H9 (cell line): Measurements from ENCODE around the gene GSN. TPM values are rescaled to one million over a fixed set of nuclear protein-coding genes. Genes with fewer than 3 reads are reported as not detected.

ENCODE experiments used
- DNase-seq: peaks from one replicate; pipeline ENCODE4 v3.0.0-alpha.2; 2017
- H2AFZ ChIP-seq: one replicate; pipeline ENCODE4 v1.6.1; 2013; ENCODE audit warnings: mild to moderate bottlenecking, low read length, control low read depth, moderate library complexity
- H2AK5ac ChIP-seq: 2 replicates; pipeline ENCODE4 v1.6.1; 2013; ENCODE audit warnings: low read length, control low read depth, mixed read lengths; ENCODE audit not compliant: insufficient read length
- H2BK120ac ChIP-seq: one replicate; pipeline ENCODE4 v1.6.1; 2013; ENCODE audit warnings: low read depth, mild to moderate bottlenecking, low read length, control low read depth, inconsistent platforms; ENCODE audit not compliant: poor library complexity, severe bottlenecking
- H2BK12ac ChIP-seq: 2 replicates; pipeline ENCODE4 v1.6.1; 2013; ENCODE audit warnings: low read length, control low read depth, mixed read lengths, low read depth; ENCODE audit not compliant: insufficient read length
- H2BK15ac ChIP-seq: 2 replicates; pipeline ENCODE4 v1.6.1; 2013; ENCODE audit warnings: low read depth, low read length, control low read depth
- H2BK20ac ChIP-seq: one replicate; pipeline ENCODE4 v1.6.1; 2013; ENCODE audit warnings: low read depth, mild to moderate bottlenecking, low read length, control low read depth, inconsistent platforms; ENCODE audit not compliant: poor library complexity, severe bottlenecking
- H2BK5ac ChIP-seq: 2 replicates; pipeline ENCODE4 v1.6.1; 2013; ENCODE audit warnings: low read length, control low read depth, mixed read lengths; ENCODE audit not compliant: insufficient read length
- H3K14ac ChIP-seq: 2 replicates; pipeline ENCODE4 v1.6.1; 2013; ENCODE audit warnings: low read length, control low read depth; ENCODE audit not compliant: insufficient read depth
- H3K18ac ChIP-seq: 2 replicates; pipeline ENCODE4 v1.6.1; 2013; ENCODE audit warnings: low read depth, mild to moderate bottlenecking, mixed read lengths, low read length, control low read depth; ENCODE audit not compliant: insufficient read length
- H3K23ac ChIP-seq: 2 replicates; pipeline ENCODE4 v1.6.1; 2013; ENCODE audit warnings: low read length, control low read depth, mixed read lengths, low read depth; ENCODE audit not compliant: insufficient read length
- H3K23me2 ChIP-seq: 2 replicates; pipeline ENCODE4 v1.6.1; 2013; ENCODE audit warnings: low read depth, mild to moderate bottlenecking, mixed read lengths, low read length, control low read depth; ENCODE audit not compliant: insufficient read length, poor library complexity, severe bottlenecking
- H3K27ac ChIP-seq: 2 replicates; pipeline ENCODE4 v1.5.1; 2013; ENCODE audit warnings: low read length, control low read depth, mixed read lengths, low read depth; ENCODE audit not compliant: insufficient read length
- H3K27me3 ChIP-seq: 2 replicates; pipeline ENCODE4 v1.6.1; 2013; ENCODE audit warnings: low read length, control low read depth, inconsistent platforms; ENCODE audit not compliant: insufficient read depth
- H3K4ac ChIP-seq: 2 replicates; pipeline ENCODE4 v1.6.1; 2013; ENCODE audit warnings: low read depth, mild to moderate bottlenecking, control low read depth, inconsistent platforms, low read length, moderate library complexity
- H3K4me1 ChIP-seq: 2 replicates; pipeline ENCODE4 v1.6.1; 2013; ENCODE audit warnings: low read length, control low read depth, inconsistent platforms; ENCODE audit not compliant: insufficient read depth
- H3K4me2 ChIP-seq: 2 replicates; pipeline ENCODE4 v1.6.1; 2013; ENCODE audit warnings: low read length, control low read depth, mixed read lengths; ENCODE audit not compliant: insufficient read length, insufficient read depth
- H3K56ac ChIP-seq: 2 replicates; pipeline ENCODE4 v1.6.1; 2013; ENCODE audit warnings: low read depth, mild to moderate bottlenecking, mixed read lengths, low read length, control low read depth; ENCODE audit not compliant: insufficient read length
- H3K79me1 ChIP-seq: 2 replicates; pipeline ENCODE4 v1.6.1; 2013; ENCODE audit warnings: low read depth, mild to moderate bottlenecking, moderate library complexity, low read length, control low read depth, inconsistent platforms; ENCODE audit not compliant: insufficient read depth, poor library complexity, severe bottlenecking
- H3K79me2 ChIP-seq: 2 replicates; pipeline ENCODE4 v1.6.1; 2013; ENCODE audit warnings: low read length, control low read depth, inconsistent platforms; ENCODE audit not compliant: insufficient read depth
- H3K9ac ChIP-seq: 2 replicates; pipeline ENCODE4 v1.6.1; 2013; ENCODE audit warnings: low read length, control low read depth, mixed read lengths; ENCODE audit not compliant: insufficient read length; ENCODE audit errors: extremely low read depth
- H3K9me3 ChIP-seq: one replicate; pipeline ENCODE4 v1.6.1; 2013; ENCODE audit warnings: low read depth, low read length, inconsistent platforms; ENCODE audit not compliant: control insufficient read depth
- H3T11ph ChIP-seq: one replicate; pipeline ENCODE4 v1.6.1; 2013; ENCODE audit warnings: mild to moderate bottlenecking, low read length, control low read depth, inconsistent platforms
- H4K20me1 ChIP-seq: one replicate; pipeline ENCODE4 v1.6.1; 2013; ENCODE audit not compliant: control insufficient read depth, insufficient read length, insufficient read depth
- H4K5ac ChIP-seq: 2 replicates; pipeline ENCODE4 v1.6.1; 2013; ENCODE audit warnings: low read depth, mild to moderate bottlenecking, mixed read lengths, low read length, control low read depth; ENCODE audit not compliant: insufficient read length
- H4K8ac ChIP-seq: replicated peaks from 2 replicates; pipeline ENCODE4 v1.6.1; 2013; ENCODE audit warnings: low read length, control low read depth, mixed read lengths, low read depth; ENCODE audit not compliant: insufficient read length
- H4K91ac ChIP-seq: 2 replicates; pipeline ENCODE4 v1.6.1; 2013; ENCODE audit warnings: low read depth, mild to moderate bottlenecking, moderate library complexity, mixed read lengths, low read length, control low read depth; ENCODE audit not compliant: insufficient read length
- H3K27ac Mint-ChIP-seq, 3 experiments: 2 replicates in 2 of 3; 3 replicates in 1 of 3; pipeline ENCODE4 v1.8.0; 2020 to 2021; ENCODE audit warnings: mixed read lengths in 3 of 3, mild to moderate bottlenecking in 1 of 3, moderate library complexity in 1 of 3
- H3K27me3 Mint-ChIP-seq: 2 replicates; pipeline ENCODE4 v1.8.0; 2021; ENCODE audit warnings: low read depth, mild to moderate bottlenecking, moderate library complexity, mixed read lengths
- H3K36me3 Mint-ChIP-seq, 3 experiments: 2 replicates in 2 of 3; 3 replicates in 1 of 3; pipeline ENCODE4 v1.8.0; 2020 to 2021; ENCODE audit warnings: low read depth in 3 of 3, mixed read lengths in 3 of 3; ENCODE audit not compliant: insufficient read depth in 1 of 3
- H3K4me1 Mint-ChIP-seq, 2 experiments: 2 replicates each; pipeline ENCODE4 v1.8.0; 2020; ENCODE audit warnings: mixed read lengths in 2 of 2
- H3K4me3 Mint-ChIP-seq, 2 experiments: 2 replicates in 1 of 2; 3 replicates in 1 of 2; pipeline ENCODE4 v1.8.0; 2020 to 2021; ENCODE audit warnings: mild to moderate bottlenecking in 2 of 2, mixed read lengths in 2 of 2, moderate library complexity in 1 of 2
- H3K9me3 Mint-ChIP-seq, 2 experiments: 2 replicates in 1 of 2; 3 replicates in 1 of 2; pipeline ENCODE4 v1.8.0; 2020; ENCODE audit warnings: mild to moderate bottlenecking in 2 of 2, mixed read lengths in 2 of 2, moderate library complexity in 1 of 2
- WGBS: extraction: QIAGEN DNeasy Blood & Tissue Kit; methylation state at CpG from one replicate; pipeline ENCODE4 v1.1.7; 2013; ENCODE audit warnings: missing lambda C conversion rate, low lambda C conversion rate, mixed read lengths; ENCODE audit not compliant: insufficient read length; ENCODE audit errors: extremely low coverage; 5-methylcytosine and 5-hydroxymethylcytosine counted together
- total RNA-seq: library from RNA; stranded (reverse); gene quantifications from 2 replicates; pipeline ENCODE4 v1.2.1, GENCODE V29; 2021
- TF ChIP-seq, protein P1 (sequence below): fragments of 200-600 bp; sonication (generic); conservative IDR thresholded peaks from 3 replicates; pipeline ENCODE4 v1.8.0; 2021; ENCODE audit warnings: antibody characterized with exemption, mild to moderate bottlenecking

Gene GSN
- total RNA-seq, 1 experiment from 2014 or later, result 14.9 TPM

DNA sequence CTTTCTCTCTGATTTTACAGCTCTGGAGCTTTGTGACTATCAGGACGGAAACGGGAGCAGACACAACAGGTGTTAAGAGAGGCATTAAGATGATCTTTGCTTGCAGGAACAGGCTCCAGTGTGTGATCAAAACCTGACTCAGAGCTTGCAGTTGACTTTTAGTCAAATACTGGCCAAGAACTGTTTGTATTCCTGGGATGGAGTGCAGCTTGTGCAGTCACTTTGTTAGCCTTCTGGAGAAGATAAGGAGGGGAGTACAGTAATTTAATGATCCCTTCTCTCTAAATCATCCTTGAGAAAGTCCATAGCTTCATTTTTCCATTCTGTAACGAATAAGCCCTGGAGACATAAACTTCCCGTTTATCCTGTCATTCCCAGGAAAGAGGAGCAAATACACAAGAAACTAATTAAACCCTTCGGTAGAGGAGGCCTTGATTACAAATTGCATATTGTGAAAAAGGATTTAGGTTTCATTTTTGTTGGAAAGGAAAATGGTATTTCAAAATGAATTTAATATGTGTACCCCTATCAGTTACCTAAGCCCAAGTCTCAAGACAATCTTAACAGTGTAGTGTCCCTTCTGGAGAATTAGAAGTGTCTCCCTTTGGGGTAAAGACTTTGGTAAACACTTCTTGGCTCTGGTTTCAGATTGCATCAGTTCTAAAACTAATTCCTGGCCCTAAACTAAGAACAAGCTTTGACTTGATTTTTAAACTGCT lies 105.2 kb downstream of the GSN start:
- no peak overlapping the region for H2BK15ac ChIP-seq
- Mint-ChIP-seq H3K9me3 (peaks cover 7 to 11% of the 10 kb centered on the region in 2 experiments), H3K27ac (no peak overlapping the region), H3K4me1 (peaks cover 5 to 18% of the 10 kb centered on the region in 2 experiments), H3K27me3 (peaks cover 33% of the 10 kb centered on the region), H3K4me3 (no peak overlapping the region), H3K36me3 (peaks cover 8 to 15% (median 10%) of the 10 kb centered on the region in 3 experiments)
- H2BK120ac ChIP-seq, result no peak overlapping the region
- no peaks in the 10 kb centered on the region for H3K79me2 ChIP-seq
- no peaks in the 10 kb centered on the region for H3K4me1 ChIP-seq
- H3K23ac ChIP-seq, result no peak overlapping the region
- H2BK12ac ChIP-seq, result no peak overlapping the region
- no peak overlapping the region for H3K4ac ChIP-seq
- no peak overlapping the region for H2BK5ac ChIP-seq
- H4K5ac ChIP-seq, result no peak overlapping the region
- no peaks in the 10 kb centered on the region for H3K79me1 ChIP-seq
- no peak for DNase-seq
- H3K56ac ChIP-seq, result no peak overlapping the region
- H3K18ac ChIP-seq, result no peak overlapping the region
- TF ChIP-seq, protein P1, sequence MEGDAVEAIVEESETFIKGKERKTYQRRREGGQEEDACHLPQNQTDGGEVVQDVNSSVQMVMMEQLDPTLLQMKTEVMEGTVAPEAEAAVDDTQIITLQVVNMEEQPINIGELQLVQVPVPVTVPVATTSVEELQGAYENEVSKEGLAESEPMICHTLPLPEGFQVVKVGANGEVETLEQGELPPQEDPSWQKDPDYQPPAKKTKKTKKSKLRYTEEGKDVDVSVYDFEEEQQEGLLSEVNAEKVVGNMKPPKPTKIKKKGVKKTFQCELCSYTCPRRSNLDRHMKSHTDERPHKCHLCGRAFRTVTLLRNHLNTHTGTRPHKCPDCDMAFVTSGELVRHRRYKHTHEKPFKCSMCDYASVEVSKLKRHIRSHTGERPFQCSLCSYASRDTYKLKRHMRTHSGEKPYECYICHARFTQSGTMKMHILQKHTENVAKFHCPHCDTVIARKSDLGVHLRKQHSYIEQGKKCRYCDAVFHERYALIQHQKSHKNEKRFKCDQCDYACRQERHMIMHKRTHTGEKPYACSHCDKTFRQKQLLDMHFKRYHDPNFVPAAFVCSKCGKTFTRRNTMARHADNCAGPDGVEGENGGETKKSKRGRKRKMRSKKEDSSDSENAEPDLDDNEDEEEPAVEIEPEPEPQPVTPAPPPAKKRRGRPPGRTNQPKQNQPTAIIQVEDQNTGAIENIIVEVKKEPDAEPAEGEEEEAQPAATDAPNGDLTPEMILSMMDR, result no peak
- H4K91ac ChIP-seq, result no peak overlapping the region
- no peak overlapping the region for H3T11ph ChIP-seq
- no peak overlapping the region for H4K8ac ChIP-seq
- no peak overlapping the region for H3K27ac ChIP-seq
- no peak overlapping the region for H2BK20ac ChIP-seq
- H3K4me2 ChIP-seq, result no peak overlapping the region
- H2AK5ac ChIP-seq, result no peak overlapping the region
- no peaks in the 10 kb centered on the region for H3K9me3 ChIP-seq
- H3K23me2 ChIP-seq, result peaks cover 5% of the 10 kb centered on the region
- H3K27me3 ChIP-seq, result no peaks in the 10 kb centered on the region; the same call in 1 of the 2 replicates
- no peak overlapping the region for H3K14ac ChIP-seq
- no peak overlapping the region for H3K9ac ChIP-seq
- H2AFZ ChIP-seq, result no peak overlapping the region
- H4K20me1 ChIP-seq, result no peaks in the 10 kb centered on the region
- no CpG with 5 or more reads among the region's 5 CpGs for WGBS
